Right kidney (tissue), 1 donor: ENCODE data around the gene KCND1.

Experiments
- DNase-seq: peaks from one replicate; pipeline ENCODE4 v3.0.0-alpha.2; 2016

KCND1 gene

DNA sequence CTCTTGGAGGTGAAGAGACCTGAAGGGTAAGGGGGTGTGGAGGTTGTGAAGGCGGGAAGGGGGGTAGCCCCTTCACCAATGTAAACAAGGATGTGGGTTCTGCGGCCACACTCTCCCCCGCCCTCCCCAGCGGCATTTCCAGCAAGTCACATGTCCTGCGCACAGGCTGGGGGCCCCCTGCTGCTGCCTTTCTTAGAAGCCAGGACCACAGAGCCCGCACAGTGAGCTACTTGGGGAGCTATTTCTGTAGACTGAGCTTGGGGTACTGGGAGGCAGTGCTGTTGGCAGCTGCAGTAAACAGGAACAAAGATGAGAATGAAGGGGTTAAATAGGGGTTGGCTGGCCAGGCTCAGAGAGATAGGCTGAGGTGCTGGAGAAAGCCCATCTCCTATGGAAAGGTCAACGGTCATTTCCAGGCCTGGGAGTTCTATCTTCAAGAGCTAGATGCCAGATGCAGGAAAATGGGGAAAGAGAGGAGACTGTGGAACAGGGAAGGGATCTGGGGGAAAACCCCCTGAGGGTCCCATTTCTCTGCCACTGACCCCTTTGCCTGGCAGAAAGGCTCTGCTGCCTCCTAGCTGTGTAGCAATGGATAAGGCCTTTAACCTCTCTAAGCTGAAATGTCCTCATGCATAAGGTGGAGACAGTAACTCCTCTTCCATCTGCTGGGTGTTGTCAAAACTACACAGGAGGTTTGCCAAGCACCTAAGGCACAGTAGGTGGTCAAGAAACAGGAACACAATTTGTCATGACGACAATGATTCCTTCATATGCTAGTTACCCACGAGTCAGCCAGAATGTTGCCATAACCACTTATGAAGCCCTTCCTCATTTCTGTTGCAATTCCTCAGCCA lies 34.4 kb downstream of the KCND1 start:
- DNase-seq, result no peak

DNA sequence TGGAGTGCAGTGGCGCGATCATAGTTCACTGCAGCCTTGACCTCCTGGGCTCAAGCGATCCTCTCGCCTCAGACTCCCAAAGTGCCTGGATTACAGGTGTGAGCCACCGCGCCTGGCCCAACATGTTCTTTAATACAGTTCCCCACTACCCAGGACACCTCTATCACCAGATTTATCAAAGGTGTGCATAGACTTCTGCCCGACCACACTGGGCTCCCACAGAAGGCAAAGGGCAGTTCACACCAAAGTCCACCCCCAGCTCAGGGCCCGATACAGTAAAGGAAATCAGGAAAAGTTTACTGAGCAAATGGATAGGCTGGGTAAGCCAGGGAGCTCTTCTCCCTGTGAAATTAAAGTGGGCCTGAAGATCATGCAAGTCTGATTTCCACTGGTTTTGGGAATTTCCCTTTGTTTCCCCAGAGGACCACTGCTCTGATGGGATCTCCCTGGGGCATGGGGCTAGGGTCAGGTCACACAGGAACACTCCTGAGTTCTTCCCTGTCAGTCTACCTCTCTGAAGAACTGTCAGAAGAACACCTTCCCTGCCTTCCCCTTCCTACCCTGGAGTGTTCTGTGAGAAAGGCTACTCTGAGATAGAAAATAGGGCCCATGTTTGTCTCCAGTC lies 35.1 kb downstream of the KCND1 start:
- no peak for DNase-seq

DNA sequence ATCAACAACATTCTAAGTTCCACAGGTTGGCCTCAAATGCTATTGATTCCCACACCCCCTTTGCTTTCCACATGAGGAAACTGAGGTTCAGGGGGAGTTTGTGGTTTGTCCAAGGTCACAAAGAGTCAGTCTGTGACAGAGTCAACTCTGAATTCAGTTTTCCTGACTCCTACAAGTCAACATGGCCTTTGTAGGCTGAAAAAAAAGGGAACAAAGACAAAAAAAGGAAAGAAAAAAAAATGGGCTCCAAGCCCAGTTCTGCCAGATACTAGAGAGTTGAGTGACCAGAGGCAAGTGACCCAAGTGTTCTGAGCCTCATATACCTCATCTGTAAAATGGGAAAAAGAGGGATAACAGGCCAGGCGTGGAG lies 36.4 kb downstream of the KCND1 start:
- no peak for DNase-seq

DNA sequence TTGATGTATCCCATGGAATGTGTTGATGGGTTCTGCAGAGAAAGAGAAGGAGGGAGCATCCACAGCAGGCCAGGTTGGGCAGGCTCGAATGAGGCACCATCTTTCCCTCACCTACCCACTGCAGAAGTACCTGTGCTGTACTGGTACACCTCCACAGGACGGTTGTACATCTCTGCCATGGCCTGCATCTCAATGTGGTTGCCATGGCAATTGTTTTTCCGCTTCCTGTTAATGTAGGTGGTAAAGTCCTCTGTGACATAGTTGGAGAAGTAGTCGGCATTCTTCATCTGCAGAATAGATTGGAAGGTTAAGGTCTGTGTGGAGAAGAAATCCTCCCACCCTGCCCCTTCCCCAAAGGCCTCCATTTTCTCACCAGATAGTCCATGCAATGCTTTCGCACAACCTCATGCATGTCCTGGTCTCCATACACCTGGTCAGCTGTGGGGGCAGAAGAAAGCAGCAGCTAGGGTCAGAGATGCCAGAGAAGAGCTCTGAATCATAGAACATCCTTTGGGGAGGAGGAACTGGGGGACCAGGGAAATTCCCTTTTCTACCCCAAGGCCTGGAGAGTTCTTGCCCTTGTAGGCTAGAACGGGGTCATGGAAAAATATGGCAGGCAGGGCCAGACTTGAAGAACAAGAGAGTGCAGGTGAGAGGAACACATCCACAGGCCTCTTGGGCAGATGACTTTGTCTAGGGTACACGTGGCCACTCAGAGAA lies 36.9 kb downstream of the KCND1 start:
- DNase-seq, result no peak

DNA sequence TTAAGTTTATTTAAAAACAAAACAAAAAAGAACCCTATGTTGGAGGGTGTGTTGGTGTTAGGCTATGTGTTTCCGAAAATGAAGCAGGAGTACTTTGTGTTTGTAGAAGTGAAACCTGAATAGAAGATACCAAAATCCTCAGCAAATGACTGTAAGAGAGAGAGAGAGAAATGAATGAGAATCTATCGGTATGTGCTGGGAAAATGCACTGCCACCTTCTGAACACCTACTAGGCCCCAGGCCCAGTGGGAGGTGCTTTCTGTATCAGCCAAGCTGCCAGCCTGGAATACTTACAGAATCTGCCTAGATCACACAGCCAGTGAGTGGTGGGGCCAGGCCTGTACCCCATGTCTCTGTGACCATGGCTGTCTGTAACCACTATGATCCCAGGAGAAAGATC lies 37.9 kb downstream of the KCND1 start:
- DNase-seq, result no peak

DNA sequence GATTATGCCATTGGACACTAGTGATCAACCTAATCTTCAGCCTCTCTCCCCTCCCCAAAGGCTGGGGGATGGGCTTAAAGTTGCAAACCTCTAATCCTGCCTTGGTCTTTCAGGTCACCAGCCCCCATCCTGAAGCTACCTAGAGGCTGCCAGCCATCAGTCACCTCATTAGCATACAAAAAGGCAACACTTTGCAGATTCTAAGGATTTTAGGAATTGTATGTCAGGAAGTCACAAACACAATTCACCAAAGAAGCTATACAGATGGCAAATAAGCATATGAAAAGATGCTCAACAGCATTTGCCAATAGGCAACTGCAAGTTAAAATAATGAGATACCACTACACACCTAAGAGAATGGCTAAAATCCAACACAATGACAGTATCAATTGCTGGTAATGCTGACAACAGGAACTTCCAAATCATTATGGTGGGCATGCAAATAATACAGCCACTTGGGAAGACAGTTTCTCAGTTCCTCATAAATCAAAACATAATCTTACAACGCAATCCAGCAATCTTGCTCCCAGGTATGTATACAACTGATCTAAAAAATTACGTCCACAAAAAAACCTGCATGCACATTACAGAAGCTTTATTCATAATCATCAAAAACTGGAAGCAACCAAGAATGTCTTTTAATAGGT lies 43.8 kb downstream of the KCND1 start:
- DNase-seq, result no peak

DNA sequence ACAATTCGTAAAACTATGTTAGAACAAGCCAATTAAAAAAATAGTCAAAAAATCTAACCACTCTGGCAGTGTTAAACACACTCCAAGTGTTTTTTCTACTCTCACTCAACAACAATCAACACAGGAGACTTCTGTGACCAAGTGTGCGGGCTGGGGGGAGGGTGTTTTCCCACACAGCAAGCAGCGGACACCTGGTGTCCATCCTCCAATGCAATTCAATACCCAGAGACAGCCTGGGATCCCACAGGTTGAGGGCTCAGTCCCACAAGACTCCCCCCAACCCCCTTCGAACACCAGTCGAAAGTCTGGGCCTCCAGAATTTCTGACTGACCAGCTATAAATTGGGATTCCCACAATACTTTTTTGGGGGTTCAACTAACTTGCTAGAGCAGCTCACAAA lies 44.5 kb downstream of the KCND1 start:
- no peak for DNase-seq

DNA sequence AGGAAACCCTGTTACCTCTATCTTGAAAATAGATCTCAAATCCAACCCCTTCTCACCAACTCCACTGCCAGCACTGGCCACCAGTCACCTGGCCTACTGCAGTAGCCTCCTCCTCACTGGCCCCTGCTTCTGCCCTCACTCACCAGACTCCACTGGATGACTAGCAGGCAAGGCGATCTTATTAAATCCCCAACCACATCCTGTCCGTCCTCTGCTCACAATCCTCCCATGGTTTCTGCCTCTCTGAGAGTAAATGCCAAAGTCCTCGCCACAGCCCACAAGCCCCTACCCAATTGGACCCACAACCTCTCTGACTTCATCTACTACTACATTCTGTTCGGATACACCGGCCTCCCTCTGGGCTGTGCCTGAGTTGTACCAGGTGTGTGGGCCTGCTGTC lies 47.4 kb downstream of the KCND1 start:
- no peak for DNase-seq

DNA sequence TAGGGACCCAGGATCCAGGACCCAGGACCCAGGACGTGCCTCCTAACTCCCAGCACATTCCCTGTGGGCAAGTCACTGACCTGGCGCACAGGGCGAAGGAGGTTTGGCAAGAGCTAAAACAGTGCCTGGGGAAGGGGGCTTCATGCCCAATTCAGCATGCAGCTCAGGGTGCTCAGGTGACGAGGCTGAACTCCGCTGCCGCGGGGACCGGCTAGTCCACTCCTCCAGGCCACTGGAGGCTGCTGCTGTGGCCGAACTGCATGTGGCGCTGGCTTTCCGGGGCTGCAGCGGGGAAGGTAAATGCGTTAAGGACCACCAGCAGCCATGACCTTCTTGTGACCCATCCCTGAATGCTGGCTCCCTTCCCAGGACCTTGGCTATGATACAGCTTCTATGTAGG lies 47.9 kb downstream of the KCND1 start:
- DNase-seq, result no peak

DNA sequence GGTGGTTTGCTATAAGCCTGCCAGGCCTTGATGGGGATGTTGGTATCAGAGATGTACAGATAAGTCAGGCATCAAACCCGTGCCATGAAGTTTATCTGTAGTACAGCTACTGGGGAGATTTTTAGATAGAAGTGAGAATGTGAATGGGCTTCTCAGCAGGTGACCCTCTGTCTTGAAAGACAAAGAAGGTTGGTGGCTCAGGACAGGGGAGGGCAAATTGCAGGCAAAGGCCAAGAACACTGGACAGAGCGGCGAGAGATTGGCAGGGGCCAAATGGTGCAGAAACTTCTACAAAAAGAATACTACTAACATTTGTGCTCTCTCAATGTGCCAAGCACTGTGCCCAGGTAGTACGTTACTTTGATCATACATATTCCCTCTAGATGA lies 50.9 kb downstream of the KCND1 start:
- no peak for DNase-seq

DNA sequence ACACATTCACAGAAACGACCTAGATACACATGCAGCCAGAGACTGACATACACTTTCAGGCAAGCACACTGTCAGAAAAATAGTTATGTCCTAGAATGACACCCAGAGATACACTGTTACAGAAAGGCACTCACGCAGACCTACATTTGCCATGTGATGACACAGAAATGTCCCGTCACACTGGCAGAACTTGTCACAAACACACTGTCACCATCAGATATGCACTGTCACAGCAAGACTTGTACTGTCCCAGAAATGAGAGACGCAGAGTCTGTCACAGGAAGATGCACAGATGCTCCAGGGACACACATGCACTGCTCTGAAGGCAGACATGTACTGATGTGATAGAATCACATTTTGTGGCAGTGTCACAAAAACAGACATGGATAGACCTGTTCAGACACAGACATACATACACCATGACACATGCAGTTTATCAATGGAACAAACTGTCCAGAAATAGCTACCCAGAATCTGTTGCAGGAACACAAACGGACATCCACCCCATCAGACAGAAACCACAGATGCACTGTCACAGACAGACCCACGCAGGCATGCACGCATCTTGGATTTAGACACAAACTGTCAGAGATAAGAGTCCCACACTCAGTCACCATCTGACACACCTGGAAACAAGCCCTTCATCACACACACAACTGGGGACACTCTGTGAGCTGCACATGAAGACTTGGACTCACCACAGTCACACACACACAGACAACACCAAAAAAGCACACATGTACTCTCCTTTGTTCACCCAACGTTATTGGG lies 51.5 kb downstream of the KCND1 start:
- no peak for DNase-seq

DNA sequence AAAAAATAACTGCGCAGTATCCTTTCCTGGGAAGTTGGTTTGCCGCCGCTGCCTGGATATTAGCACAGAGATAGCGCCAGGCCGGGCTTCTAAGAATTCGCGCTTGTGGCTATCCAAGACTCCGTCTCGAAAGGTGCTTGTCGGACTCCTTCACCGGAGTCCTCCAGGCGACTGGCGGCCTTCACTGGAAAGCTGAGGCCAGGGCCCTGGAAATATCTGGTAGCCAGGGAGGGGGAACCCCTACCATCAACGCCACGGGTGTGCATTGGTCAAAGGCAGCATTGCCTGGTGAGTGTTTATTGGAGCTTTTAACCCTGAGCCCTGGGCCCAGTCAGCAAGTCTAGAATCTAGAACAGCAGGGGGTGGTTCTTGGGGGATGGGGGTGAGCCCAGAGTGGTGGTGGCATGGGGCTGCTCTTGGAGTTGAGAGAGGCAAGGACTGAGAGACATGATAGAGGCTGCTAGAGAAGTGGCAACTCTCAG lies 52.2 kb downstream of the KCND1 start:
- DNase-seq, result no peak

DNA sequence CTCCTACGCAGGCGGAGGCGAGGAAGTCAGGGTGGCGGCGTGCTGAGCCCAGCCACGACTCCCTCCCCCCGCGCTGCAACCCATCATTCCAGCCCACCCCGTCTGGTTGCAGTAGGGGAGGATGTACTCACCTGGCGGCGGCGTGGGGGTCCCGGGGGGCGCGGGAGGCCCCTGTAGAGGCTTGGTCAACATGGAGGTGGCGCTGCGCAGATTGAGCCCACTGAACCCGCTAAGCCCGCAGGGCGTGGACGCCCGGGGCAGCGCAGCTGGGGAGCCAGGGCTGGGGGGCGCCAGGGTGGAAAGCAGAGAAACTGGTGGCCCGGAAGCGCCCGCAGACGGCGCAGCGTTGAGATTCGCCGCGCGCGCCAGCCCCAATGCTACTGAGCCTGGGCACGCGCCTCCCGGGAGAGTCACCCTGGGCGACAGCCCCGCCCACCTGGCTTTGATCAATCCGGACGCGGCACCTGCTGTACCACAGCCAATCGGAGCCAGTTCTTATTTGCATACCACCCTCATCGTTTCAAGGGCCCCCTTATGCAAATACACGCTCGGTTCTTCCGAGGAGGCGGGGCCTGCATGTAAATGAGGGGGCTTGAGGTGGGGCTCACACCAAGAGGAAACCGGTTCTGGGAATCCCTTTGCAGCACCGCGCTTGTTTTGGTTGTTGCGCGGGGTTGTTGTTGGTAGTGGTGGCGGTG lies 52.9 kb downstream of the KCND1 start, which contains the start of gene PIM2:
TSS of gene PIM2 (minus strand) at position 382 of the 698 bp plus-strand sequence. CDS start at position 192, 190 bp downstream.
- DNase-seq, result peak; percentile 67

DNA sequence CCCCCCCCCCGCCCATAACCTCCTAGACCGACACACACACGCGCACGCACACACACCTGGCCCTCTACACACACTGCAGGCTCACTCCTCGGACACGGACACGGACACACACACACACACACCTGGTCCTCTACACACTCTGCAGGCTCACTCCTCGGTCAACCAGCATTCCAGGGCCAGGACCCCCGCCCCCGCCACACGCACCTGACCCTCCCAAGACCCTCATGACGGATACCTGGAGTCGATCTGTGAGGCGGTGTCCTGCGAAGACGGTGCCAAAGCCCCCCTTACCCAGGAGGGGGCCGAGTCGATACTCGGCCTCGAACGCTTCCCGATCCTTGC lies 53.4 kb downstream of the KCND1 start:
- DNase-seq, result no peak

DNA sequence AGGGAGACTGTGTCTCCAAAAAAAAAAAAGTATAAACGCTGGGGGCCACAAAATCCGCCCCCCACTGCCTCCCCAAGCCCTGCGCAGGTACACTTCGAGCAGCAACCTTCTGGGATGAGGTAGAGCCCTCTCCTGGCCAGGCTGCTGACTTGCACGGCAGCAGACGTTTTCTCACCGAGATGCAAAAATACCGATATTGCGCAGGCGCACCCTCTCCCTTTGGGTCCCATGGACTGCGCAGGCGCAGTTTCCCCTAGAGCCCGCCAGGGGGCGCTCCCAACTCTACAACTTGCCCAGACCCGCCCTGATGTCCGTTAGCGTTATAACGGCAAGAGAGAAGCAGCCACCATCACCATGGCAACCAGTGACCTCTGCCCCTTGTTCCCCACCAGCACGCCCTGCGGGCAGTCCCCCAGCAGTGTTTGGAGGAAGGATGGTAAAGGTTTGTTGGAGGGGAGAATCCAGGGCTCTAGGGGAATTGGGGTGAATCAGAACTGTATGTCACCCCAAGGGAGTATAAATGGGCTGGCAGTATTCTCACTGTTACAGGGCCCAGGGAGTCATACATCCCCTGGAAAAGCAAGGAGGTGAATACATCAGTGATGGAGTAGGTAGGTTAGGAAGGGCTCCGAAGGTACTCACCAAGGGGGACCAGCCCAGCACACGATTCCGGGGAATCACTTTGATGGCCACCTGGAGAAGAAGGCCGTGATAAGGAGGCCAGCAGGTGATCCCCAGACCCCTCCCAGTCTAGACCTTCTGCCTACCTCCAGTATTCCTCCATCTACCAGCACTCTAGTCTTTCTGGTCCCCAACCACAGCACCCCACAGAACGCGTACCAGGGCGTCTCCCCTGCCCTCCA lies 54.3 kb downstream of the KCND1 start:
- DNase-seq, result peak; percentile 80

DNA sequence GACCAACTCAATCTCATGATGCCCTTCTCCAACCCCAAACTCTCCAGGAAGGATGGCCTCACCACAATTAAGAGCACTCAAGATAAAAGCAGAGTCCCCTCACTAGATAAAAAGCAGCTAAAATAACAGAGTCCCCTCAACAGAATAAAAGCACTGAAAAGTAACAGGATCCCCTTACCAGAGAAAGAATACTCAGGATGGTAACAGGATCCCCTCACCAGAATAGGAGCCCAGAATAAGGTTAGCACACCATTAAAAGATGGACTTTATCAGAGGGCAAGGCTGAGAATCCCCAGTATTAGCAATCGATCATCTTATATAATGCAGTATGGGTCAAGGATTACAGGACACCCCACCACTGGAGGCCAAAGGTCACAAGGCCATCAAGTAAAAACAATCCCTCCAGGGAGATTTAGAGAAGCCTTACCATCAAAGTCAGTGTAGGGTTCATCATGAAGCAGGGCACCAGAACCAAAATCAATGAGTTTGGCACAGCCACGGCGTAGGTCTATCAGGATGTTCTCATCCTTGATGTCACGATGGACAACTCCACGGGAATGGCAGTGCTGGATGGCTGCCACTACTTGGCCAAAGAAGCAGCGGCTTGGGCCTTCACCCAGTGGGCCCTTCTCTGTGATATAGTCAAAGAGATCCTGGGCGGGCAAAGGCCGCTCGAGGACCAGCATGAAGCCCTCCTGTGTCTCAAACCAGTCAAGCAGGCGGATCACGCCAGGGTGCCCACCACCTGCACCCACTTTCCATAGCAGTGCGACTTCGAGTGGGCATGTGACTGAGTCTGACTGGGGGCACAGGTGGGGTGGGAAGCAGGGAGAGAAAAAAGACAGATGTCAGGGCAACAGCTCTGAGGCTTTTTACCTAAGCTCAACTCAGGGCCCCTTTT lies 56.8 kb downstream of the KCND1 start:
- no peak for DNase-seq

DNA sequence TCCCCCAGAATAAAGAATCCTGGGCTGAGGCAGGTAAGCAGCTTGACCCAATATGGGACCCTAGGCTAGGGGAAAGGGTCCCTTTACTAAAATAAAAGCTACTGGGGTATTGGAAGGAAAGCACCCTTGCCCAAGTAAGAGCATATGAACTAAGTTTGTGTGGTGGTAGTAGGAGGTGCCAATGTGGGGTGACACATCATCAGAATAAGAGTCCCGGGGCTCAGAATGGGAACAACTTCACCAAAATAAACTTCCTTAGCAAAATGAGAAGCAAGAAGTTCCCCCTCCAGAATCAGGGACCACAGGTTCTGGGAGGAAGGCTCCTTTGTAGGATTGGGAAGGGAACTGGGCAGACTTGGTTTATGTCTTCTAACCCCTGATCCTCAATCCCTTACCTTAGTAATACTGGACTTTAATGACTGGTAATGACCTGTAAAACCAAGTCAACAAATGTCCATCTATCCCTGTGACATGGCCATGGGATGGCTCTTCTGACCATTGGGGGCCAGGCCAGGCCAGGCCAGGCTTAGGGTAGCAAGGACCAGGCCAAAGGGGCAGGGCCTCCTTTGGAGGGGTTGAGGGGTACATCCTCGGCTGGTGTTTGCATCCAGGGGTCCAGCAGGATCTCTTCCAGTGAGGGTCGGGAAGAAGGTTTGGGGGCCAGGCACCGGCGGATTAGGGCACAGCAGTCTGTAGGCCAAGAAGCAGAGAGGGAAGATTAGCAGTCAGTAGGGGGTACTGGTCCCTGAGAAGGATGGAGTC lies 57.9 kb downstream of the KCND1 start:
- DNase-seq, result no peak

DNA sequence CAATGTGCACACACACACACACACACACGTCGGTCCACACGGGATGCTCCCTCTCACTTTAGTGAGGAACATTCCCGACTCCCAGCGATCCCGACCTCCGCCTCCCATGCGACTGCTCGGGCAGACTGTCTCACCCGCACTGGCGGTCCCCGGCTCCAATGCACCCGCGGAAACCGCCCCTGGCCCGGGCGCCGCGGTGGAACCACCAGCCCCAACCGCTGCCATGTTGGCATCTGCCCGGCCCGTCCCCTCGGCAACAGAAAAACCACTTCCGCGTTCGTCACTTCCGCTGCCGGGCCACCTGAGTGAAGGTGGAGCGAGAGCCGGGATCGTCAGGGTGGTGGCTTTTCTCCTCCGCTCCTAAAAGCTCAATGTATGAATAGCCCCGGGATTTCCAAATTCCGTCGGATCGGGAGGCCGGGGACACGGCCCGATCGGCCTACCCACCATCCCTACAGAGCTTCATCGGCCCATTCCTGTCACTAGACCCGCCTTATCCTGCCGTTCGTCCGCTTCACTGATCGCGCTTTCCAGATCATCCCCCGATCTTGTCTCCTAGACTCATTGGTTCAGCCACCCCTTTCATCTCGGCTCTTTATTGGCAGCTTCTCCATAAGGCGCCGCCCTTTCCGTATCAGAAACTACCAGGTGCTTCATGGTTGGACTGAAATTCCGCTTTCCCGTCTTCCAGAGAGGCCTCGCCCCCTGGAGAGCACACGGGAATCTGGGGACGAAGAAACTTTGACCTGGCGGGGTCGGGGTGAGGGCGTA lies 60.0 kb downstream of the KCND1 start, which contains the start of gene SLC35A2:
TSS of gene SLC35A2 (minus strand) at position 235 of the 771 bp plus-strand sequence. CDS start at position 225, 10 bp downstream.
- peak; percentile 84 for DNase-seq
